Stimulated activated CD8-positive, alpha-beta memory T cell treated with anti-CD3 and anti-CD28 coated beads, Interleukin-2, amount 100 ng/mL, for 1 hour (primary cell): ENCODE measurements around the gene SMAD6.
"Not testable (repeated sequence)": the region's sequence is repeated elsewhere in the genome, so short reads cannot be mapped to it uniquely, and the experiment has no call there.

ENCODE experiments used
- DNase-seq, 2 donors: peaks; one replicate each; pipeline ENCODE4 v3.0.0-alpha.2; 2020; ENCODE audit warnings: low read depth in 2 of 2

The SMAD6 gene

DNA sequence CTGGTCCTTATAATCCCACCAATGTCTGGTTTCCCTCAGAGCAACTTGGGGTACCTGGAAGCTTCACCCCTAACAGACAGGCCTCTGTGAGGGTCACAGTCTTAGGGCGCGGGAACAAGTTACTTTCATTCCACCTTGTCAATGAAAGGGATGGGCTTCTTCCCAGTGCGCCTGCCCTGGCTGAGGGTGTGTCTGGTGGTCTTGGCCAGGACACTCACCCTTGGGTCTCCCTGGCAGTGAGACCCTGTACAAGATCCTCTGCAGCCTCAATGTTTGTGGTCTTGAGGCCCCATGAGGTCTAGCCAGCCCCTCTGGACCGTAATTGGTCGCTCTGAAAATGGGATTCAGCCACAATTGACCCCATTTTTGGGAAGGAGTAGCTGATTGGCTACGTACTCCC is 40.2 kb downstream of the SMAD6 start:
- DNase-seq: no peak

DNA sequence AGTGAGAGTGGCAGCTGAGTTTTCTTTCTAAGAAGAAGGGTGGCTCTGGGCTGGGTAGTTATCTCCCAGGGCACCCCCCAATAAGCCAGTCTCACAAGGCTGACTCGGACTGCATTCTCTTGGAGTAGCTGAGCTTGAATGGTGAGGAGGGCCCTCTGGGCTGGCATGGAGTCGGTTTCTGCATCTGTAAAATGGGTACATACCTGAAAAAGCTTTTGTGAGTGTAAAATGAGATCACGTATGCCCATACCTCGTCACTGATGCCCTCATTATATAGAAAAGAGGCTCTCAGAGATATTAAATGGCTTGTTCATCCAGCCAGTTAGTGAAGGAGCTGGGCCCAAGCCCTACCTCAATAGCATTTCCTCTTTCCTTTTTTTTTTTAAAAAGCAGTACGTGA is 41.2 kb downstream of the SMAD6 start:
- DNase-seq: no peak

DNA sequence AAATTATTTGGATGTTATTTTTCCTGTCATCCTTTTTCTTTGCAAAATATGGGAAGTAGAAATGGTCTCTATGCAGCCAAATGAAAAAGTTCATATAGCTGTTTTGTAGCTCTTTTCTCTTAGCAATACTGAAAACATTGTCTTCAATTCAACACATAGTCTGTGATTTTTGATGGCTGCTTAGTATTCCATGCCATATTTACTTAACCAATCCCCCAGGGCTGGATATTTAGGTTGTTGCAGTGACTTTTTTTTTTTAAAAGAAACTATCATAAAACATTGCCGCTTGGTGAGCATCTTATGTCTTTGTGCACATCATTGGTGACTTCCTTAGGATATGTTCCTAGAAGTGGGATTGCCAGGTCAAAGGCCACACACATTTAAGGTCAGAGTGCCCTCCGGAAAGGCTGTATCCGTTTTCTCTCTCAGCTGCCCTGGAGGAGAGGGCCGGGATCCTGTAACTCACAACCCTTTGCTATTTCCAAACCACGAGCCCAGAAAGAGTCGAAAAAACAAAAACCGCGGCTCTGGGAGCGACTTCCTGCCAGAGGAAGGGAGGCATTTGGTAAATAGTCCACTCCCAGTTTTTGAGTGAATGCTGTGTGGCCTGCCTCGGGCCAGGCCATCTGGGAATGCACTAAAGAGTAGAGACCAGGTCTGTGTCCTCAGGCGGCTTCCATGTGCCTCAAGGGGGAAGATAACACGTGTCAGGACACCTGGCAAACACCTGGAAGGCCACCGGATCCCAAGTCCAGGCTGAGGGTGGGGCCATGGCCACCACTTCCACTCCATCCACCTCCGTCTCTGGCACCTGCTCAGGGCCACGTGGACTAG is 41.9 kb downstream of the SMAD6 start:
- no peak for DNase-seq

DNA sequence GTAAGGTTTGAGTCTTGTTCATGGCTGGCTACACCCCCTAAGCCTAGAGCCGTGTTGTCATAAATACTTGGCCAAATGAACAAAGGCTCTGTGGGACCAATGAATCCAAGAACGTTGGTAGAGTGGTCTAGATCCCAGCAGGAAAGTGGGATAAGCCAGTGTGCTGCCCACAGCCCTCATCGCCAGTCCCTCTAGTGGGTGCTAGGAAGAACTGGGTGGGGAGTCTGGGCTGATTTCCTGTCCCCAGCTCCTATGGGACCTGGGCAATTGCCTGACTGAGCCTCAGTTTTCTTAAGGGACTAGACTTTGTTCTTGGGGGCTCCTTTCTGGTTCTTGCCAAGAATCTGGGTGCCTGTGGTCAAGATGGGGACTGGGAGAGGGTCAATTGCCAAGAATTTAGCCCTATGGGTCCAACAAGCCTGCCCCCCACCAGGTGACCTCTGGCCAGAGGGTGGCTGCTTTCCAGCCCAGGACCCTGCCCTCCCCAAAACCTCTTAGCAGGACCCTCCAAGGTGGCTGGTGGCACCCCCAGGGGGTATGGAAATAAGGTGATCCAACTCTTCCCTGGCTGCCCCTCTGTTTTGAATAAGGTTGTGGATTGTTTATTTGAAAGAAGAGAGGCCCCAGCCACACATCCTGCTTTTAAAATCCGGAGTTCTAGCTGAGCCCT is 42.7 kb downstream of the SMAD6 start:
- DNase-seq: no peak

DNA sequence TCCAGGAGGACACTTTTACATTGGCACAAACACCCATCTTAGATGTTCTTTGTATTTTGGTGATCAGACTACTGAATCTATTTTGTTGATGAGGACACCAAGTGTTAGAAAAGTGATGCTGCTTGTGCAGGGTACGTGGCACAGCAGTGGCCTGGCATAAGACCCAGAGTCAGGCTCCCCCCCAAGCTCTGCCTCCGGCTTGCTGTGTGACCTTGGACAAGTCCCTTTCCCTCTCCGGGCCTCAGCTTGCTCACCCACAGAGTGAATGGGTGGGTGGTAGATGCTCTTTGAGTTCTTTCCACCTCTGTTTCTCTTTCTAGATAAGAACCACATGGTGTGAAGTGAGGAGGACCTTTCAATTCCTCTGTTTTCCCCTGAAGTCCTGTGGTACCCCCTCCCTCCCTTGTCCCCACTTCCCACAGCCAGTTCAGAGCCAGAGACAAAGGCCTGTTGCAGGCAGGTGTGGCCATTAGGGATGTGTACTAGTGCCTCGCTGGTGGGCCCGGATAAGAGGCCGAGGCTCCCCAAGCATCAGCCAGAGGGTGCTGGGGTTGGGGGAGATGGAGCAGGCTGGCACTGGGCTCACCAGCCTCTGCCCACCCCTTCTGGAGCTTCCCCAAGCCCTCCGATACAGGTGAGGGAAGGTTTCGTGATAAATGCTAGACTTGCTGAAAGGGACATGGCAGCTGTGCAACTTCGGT is 43.6 kb downstream of the SMAD6 start:
- DNase-seq: no peak

DNA sequence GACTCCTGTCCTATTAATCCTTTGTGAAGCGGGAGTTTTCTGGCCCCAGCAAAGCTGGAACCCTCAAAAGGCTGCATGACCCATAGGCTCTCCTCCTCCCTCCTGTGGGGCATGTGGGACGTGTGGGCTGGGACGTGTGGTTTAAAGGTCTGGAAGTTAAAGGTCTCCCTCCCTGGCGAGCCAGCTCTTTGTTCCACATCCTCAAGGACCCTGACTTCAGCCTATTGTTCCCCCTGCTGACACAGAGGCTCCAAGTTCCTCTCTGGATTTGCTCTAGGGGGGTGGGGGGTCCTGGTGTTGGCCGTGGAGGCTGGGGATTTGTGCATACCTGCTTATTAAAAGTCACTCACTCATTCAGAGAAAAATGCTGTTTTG is 44.2 kb downstream of the SMAD6 start:
- DNase-seq: no peak

DNA sequence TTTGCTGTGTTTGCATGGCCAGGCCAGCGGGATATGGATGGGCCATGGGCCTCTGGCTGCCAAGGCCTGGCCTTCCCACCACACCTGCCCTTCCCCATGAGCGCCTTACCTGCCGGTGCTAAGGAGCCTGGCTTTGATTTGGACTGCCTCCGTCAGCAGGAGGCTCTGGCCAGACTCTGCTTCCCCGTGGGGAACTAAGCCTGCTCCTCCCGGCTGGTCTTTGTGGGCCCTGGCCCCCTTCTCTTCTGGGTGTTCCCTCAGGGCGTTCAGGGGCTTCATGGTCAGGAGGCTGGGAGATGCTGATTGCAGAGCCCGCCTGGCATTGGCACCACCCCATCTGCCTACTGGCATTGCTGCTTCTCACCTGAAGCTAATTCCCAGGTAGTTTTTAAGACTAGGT is 45.2 kb downstream of the SMAD6 start:
- DNase-seq: no peak

DNA sequence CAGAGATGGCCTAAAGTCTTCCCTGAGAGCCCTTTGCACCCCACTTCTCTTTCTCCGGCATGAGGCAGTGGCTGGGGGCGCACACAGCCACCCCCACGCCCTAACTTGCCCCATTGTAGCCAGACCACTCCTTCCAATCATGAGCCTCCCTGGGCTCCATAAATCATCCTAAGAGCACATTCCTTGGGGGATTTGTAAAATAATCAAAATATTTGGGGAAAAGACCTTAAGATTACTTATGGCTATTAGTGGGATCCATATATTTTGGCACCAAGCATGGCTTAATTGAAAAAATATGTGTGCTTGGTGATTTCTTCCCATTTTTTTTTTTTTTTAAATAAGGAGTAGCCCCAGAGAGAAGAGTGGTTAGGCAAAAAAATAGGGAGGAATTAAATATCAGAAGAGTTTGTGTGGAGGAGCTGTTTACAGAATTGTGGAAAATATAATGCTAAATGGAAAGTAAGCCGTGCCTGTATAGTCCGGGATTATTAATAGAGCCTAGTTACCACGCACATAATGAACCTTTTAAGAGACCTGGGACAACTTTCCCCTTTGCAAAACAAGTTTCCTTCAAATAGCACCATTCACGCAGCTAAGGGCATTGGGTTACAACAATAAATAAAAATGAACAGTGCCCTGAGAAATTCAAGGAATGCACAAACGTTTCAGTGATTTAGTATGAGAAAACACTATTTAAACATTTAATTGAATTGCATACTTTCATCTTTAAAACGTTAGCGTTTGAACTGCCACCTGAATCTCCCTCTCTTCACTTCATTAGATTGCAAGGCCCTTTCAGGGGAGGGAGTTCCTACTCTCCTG is 46.1 kb downstream of the SMAD6 start:
- DNase-seq: no peak

DNA sequence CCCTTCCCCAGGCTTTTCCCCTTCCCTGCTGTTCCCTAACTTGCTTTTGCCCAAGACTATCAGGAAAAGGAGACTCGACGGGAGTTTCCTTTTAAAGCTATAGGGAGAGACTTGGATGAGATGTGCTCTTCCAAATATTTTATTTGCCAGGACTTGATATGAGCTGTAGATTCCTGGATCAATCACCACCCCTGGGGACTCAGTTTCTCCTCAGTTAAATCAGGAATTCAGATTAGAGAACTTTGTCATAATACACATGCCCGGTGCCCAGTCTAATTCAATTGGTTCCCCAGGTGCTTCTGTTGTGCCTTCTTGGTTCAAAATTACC is 46.6 kb downstream of the SMAD6 start:
- no peak for DNase-seq

DNA sequence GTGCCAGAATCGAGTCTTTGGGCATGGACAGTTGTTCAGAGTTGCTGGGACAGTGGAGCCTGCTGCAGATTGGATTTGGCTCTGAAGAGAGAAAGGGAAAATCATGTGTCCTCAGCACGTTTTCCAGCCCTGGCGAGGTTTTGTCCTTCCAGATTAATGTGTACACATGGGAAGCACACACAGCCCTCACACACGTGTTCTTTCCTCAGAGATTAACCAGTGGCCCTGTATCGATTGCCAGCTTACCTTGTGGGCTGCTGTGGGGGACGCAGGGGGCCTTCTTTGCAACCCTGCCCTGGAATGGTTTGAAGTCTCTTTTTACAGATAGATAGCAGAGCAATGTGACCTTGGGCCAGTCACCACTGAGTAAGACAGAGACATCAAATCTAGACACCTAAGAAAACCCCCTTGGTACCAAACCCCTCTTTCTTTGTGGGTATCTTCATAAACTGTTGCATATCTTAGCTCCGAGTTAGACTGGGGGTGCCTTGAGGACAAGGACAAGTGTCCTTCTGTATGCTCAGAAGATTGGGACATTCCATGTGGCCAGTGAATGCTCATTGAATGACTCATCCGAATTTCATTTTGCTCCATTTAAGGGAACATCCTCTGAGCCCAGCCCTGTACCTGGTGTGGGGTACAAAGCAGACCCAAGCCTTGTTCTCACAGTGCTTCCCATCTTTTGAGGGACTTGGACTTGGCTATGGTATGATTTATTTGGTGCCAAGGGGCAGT is 48.0 kb downstream of the SMAD6 start:
- no peak for DNase-seq

DNA sequence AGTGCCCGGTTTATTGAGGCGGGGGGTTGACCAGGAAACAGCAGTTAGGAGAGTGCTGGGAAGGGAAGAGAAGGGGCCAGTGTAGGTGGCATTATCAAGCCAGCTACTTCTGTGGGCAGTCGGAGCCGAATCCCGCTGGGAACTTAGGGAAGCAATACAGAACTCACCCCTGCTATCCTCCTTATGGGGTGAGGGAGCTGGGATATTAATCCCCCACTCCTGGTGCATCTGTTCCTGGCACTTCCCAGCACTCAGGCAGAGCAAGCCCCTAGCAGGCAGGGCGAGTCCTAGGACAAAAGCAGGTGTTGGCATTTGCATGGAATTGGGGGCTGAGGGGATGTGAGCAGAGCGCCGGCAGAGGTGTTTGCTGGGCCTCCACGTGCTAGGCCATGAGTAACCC is 48.6 kb downstream of the SMAD6 start:
- no peak for DNase-seq

DNA sequence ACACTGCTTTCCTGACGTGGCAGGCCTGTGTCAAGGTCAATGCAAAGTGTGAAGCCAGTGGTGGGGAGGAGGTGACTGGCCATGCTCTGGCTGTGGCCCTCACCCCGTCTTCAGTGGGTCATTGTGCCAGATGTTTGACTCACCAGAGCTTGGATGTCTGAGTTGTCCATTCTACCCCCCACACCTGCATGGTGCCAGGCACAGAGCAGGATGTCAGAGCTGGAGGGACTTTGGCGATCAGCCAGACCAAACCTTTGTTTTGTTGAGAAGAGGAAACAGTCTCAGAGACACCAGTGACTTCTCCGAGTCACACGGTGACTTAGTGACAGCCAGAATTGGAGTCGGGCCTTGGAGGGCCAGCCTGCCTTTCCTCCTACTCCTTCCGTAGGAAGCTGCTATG is 49.5 kb downstream of the SMAD6 start:
- no peak for DNase-seq

DNA sequence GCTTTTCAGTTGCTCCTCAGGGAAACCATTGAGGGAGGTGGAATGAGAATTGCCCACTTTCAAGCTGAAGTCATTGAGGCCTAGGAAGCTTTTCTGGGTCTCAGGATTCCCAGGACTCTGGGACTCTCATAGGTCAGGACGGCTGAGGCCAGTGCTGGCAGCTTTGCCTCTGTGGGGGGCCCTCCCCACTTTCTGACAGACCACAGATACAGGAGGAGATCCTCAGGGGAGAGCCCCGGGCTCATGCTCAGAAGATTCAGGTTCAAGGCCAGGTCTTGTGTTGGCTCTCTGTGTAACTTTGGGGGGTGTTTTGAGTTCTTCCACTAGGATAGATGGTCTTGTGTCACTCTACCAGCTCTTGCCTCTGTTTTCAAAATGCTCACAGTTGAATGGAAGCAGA is 50.0 kb downstream of the SMAD6 start:
- no peak for DNase-seq

DNA sequence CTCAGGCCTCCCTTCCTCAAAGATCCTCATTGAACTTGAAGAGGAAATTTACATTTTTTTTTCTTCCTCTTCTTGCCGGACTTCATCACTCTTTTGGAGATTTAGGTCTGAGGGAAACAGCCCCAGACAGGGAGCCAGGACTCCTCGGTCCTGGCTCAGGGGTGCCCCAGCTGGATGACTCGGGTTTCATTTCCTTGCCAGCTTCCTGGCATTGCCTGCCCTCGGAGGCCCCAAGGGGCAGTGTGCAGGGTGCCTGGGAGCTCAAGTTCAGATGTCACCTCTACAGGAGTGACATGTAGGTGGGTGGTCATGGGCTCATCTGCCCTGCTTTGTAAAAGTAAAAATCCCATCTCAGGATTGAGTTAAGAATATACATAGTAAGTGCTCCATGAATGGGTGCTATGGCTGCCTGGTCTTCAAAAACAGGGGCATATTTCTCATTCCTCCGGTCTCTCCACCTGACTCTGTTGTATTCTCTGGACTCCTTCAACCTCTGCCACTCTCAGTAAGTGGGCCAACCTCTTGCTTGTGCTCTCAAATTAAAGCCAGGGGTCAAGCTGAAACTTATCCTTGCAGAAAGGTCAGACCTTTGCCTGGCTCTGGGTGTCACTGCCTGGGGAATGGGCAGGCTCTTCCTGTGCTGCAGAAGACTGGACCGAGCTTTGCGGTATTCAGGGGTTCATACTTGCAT is 51.8 kb downstream of the SMAD6 start:
- no peak for DNase-seq

DNA sequence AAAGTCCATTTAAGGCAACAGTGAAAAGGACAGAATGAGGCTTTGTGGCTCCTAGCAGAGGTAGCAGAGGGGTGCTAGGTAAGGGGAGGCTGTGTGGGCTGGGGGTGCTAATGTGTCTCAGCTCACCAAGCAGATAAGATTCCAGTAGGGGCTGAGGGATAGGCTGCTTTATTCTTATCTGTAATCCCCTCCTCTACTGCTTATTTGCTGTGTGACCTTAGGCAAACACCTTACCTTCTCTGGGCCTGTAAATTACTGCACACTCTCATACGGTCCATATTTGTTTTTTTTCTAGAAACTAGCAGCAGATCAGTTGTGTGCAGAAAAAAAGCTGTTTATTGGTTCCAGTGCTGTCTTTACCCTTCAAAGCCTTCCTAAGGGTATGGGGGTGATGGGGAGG is 52.8 kb downstream of the SMAD6 start:
- DNase-seq: no peak

DNA sequence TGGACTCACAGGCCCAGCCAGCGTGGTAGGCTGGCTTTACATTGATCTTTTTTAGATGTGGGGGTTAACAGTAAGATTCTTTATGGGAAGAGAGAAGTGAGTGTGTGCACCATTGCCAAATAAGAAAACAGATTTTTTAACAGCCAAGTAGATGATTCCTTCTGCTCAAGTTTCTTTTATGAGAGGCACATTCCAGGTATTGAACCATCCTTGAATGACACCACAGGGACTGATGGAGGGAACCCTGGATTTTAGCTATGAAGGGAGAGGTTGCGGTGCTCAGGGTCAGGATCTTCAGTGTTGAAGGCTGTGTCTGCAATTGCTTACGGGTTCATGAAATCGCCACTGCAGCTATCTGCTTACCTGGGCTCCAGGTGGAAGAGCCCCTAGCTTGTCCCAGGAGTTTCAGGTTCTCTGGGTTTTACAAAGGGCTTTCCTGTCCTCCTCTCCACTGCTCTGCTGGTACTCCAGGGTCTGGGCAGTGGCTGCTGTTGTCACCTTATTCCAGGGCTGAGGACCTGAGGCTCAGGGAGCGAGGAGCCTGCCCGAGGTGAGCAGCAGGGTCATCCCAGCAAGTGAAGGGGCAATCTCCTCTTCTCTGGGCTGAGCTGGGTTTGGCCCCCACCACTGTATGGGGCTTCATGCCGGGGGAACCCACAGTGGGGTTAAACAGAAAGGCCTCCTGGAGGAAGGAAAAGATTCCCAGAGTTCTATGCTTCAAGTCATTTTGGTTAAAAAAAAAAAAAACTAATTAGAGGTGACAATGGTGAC is 53.4 kb downstream of the SMAD6 start:
- no peak for DNase-seq

DNA sequence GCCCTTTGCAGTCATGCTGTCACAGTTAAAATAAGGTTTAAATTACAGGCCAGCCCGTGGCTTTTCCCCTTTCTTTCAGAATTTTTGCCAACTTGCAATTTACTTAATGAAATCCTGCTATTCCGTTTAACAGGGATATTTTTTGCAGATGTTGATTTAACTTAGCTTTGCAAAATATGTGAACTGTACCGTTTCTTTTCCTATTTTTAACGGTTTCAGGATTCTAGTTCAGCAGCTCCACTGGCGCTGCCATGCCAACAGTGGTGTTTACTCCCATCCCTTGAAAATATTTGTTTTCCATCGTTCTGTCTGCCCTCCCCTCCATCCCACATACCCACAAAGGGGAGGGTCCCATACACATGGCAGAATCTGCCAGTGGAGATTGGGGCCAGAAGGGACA is 54.3 kb downstream of the SMAD6 start:
- DNase-seq: no peak

DNA sequence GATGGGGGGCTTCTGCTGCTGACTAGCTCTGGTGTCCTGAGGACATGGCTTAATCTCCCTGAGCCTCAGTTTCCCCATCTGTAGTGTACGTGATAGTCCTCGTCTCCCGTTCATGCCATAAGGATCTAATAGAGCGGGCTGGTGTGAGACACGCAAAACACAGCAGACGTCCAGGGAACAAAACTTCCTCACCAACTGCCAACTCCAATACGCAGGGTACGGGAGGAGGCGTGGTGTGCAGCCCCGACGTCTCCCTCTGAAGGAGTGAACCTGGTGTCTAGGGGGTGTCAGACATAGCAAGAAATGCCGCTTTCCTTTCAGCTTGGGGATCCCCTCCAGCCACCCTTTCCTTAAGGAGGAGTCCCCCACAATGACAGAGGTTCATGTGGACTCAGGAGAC is 55.0 kb downstream of the SMAD6 start:
- DNase-seq: no peak

DNA sequence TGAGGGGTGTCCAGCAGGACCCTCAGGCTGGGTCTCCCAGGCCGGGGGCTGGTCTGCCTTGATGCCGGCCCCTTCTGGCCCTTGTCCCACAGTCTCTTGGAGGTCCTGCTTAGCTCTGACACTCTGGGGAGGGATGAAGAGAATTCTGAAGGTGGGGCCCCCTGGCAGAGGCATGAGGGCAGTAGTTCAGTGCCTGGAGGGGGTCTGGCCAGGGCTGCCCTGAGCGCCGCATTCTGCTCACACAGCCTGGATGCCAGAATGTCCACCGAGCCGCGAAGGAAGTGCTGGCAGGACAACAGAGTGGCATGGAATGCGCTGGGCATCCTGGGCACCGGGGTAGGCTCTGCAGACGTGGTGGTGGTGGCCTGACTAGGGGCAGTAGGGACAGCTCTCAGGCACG is 55.5 kb downstream of the SMAD6 start:
- DNase-seq: no peak

DNA sequence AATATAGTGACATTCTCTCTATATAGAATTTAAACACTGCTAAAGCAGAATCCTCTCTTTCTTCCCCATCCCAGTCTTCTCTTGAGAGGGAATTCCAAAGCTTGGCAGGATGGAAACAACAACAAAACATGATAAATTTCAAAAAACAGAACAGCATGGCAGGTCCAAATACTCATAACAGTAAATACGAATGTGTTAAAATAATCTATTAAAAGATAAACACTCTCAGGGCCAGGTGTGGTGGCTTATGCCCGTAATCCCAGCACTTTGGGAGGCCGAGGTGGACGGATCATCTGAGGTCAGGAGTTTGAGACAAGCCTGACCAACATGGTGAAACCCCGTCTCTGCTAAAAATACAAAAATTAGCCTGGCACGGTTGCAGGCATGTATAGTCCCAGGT is 56.2 kb downstream of the SMAD6 start:
- not testable (repeated sequence) for DNase-seq
